Left hindlimb (tissue), 1 donor: Measurements from ENCODE around the gene DVL3.
"Not testable (repeated sequence)": the region's sequence is repeated elsewhere in the genome, so short reads cannot be mapped to it uniquely, and the experiment has no call there.

Source experiments
- DNase-seq: peaks from one replicate; pipeline ENCODE4 v3.0.0-alpha.2; 2018

Gene DVL3

DNA sequence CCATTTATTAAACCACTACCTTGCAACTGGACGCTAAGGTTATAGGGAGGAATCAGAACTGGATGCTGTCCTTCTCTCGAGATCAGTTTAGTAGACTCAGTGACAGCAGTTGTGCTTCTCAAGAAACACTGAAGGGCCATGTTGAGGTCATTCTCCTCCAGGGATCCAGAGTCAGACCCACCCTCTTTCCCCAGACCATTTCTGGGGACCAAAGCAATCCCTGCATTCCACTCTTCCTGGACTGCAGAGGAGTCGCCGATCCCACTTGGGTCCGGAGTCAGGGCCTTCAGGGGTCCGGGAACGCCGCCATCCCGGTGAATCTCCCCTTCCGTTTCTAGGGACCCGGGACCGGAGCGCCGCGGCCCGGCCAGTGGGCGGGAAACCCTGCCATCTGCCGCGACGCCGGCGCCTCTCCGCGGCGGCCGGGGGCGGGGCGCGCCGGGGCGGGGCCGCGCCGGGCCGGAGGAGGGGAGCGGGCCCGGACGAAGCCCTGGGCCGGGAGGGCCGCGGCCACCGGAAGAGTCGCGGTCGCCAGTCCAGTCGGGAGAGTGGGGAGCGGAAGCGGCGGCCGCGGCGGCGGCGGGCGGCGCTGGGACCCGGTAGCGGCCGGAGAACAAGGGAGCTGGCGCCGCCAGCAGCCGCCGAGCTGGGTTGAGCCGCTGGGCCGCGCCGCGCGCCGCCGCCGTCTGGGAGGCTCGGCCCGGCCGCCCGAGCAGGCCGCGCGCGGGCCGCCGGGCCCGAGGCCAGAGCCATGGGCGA is at the start of gene DVL3:
TSS of gene DVL3 (plus strand) at position 493 of the 759 bp plus-strand sequence. CDS start at position 752, 259 bp downstream.
- peak; percentile 81 for DNase-seq

- DNase-seq = no peak
Observed at GRCh38 chr3:184110316-184110725, 44.9 kb upstream of the DVL3 start.

- DNase-seq = no peak
Observed at GRCh38 chr3:184116017-184116416, 39.2 kb upstream of the DVL3 start.

GRCh38 chr3:184117636-184118035 is 37.5 kb upstream of the DVL3 start:
- DNase-seq = no peak

DNA sequence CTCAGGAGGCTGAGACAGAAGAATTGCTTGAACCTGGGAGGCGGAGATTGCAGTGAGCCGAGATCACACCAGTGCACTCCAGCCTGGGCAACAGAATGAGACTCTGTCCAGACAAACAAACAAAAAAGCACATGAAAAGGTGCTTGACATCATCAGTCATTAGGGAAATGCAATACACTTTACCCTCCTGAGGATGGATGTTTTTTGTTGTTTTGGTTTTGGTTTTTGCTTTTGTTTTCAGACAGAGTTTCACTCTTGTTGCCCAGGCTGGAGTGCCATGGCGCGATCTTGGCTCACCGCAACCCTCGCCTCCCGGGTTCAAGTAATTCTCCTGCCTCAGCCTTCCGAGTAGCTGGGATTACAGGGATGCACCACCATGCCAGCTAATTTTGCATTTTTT is 34.1 kb upstream of the DVL3 start:
- DNase-seq = not testable (repeated sequence)

DNA sequence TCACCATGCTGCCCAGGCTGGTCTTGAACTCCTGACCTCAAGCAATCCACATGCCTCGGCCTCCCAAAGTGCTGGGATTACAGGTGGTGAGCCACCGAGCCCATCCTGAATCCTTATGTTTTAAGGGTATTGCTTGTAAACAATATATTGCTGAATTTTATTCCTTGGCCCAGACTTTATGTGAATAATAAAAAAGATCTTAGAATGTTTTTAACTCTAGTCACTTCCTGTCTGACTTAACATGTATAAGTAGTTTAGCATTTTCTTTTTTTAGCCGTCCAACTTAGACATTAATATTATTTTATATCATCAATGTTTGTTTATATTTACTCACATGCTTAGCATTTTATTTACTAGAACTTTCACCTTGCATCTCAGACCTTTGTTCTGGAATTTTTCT is 29.2 kb upstream of the DVL3 start:
- DNase-seq = no peak

- no peak for DNase-seq
Observed at GRCh38 chr3:184129012-184129411, 26.2 kb upstream of the DVL3 start.

DNA sequence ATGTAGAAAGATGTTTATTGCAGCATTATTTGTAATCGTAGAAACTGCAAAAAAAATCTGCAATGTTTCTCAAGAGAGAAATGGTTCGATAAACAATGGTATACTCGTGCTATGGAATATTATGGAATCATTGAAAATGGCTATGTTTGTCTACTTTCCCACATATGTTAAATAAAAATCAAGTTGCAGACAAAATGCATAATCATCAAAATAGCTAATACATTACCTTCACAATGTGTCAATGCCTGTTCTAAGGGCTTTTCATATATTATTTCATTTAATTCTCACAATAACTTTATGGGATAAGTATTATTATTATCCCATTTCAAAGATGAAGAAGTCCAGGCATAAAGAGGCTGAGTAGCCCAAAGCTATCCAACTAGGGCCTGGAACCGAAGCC is 22.2 kb upstream of the DVL3 start:
- no peak for DNase-seq

DNA sequence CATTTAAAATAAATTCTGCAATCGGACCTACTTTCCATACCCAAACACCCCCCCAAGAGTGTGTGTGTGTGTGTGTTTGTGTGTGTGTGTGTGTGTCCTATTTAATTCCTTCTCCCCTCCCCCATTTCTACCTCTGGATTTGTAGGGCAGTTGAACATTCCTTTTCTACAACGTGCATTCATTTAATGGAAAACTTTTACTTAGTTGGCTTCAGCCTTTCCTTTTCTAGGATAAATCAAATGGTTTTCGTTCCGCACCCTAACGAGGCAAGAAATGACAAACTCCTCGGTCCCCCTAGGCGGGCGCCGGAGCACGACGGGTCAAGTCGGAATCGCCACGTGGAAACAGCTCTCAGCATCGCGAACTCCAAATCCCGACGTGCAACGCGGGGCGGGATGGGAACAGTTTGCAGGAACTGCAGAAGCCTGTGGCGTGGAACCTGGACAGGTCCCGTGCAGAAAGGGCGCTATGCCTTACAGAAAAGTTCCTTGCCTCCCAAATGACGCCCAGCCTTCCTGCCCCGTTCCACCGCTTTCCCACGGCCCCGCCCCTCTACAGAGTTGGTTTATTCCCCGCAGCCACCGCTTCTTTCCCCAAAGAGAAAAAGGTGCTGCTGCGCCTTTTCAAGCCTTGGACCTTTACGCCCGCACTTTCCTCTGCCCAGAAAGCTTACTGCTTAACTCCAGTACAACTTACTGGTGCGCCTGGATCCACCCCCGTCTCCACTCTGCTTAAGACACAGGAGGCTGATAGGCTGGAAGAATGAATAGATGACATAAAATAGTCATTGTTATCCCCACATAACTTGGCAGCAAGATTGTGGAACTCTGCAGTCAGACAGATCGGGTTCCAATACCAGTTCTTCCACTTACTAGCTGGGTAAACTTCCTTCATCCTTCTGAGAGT is 21.1 kb upstream of the DVL3 start:
- DNase-seq = peak; percentile 91

DNA sequence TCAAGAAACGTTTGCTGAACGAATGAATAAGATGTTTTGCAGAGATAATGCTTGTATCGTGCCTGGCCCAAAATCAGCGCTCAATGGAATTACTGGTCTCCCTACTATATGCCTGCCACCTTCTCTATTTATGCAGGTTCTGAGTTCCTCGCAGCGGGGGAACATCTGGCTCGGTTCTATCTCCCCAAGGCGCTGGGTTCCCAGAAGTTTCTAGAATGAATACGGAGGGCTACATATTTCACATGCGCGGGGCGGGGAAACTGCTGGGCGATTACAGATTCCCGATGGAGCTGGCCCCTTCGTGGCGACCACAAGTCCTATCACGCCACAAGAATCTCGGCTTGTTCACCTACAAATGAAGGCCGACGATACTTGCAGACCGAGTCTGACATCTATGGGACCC is 20.4 kb upstream of the DVL3 start:
- no peak for DNase-seq

DNA sequence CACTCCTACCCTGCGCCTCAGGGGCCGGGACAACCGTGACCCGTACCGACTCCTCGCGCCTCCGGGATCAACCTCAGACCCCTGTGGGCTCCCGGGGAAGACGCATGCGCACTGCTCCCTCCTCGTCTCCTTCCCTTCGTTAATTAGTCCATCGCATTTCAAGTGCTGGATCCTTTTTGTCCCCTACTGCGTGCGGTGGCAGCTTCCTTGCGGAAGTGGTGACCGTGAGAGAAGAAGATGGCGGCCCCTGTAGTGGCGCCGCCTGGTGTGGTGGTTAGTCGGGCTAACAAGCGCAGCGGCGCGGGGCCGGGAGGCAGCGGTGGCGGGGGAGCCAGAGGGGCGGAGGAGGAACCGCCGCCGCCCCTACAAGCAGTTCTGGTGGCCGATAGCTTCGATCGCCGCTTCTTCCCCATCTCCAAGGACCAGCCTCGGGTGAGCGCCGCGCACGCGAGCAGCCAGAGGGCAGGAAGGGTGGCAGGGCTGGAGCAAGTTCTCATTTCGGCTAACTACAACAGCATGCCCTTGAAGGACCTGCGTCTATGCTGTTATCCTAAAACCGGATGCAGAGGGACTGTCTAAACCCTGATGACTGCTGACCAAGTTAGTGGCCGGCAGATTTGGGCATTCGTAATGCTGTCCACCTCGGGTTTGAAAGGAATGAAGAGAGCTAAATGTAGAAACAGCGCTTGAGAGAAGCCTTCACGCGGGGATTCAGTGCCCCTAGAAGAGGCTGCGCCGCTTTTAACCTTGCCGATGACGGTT is 19.8 kb upstream of the DVL3 start, which contains the start of gene EIF2B5:
TSS of gene EIF2B5 (plus strand) at position 210 of the 762 bp plus-strand sequence. CDS start at position 238, 28 bp downstream.
- peak; percentile 95 for DNase-seq

DNA sequence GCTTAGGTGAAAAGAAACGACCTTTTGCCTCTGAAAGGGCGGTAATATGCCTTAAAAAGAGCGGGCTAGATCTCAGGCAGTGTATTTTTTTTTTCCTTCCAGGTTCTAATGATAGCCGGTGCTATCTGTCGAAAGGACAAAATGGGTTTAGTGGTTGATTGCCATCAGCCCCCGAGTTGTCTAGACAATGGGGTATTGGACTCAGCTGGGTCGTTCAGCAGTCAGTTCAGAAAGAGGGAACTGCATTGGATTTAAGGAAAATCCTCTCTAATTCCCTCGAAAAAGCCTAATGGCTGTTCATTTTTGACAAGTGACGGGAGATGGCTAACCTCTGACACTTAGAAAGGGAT is 19.3 kb upstream of the DVL3 start:
- no peak for DNase-seq

DNA sequence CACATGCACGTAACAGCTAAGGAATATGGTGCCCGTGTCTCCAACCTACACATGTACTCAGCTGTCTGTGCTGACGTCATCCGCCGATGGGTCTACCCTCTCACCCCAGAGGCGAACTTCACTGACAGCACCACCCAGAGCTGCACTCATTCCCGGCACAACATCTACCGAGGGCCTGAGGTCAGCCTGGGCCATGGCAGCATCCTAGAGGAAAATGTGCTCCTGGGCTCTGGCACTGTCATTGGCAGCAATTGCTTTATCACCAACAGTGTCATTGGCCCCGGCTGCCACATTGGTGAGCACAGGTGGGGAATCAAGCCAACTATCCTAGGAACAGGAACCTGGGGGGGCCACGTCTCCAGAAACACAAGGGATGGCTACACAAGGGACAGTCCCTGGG is 14.7 kb upstream of the DVL3 start:
- DNase-seq = no peak

- no peak for DNase-seq
Observed at GRCh38 chr3:184142199-184142598, 13.0 kb upstream of the DVL3 start.

- DNase-seq = no peak
Observed at GRCh38 chr3:184143327-184143726, 11.8 kb upstream of the DVL3 start.

DNA sequence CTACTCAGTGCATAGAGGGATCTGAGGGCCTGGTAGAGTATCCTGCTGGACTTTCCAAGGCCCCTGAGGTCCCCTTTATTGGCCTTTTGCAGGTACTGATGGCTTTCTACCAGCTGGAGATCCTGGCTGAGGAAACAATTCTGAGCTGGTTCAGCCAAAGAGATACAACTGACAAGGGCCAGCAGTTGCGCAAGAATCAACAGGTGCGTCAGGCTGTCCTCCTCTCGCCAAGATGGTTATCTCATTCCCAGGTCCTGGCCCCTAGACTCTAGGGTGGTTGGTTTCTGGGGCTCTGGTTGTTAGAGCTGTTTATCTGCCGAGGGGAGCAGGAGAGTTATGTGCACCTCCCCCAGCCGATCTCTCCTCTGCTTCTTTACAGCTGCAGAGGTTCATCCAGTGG is 10.7 kb upstream of the DVL3 start:
- DNase-seq = no peak

GRCh38 chr3:184145111-184145524 is 10.1 kb upstream of the DVL3 start:
- DNase-seq = peak; percentile 62

- no peak for DNase-seq
Observed at GRCh38 chr3:184145751-184146270, 9.4 kb upstream of the DVL3 start.

DNA sequence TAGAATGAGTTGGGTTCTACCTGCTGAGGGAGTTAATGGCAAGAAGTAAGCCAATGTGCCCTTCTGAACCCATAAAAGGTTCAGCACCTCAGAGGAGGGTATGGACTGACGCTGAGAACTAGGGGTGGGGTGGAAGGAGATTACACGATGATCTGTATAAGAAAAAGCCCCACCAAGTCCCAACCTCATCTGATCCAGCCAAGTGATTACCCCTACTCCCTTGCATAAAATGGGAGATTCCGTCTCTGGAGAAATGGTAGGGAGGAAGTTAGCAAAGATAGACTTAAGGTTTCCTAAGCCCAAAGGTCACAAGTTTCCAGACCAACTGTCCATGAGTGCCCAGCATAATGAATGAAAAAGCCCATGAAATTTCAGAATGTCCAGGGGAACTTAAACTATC is 7.1 kb upstream of the DVL3 start:
- DNase-seq = no peak

- DNase-seq = no peak
Observed at GRCh38 chr3:184149123-184149522, 6.1 kb upstream of the DVL3 start.

DNA sequence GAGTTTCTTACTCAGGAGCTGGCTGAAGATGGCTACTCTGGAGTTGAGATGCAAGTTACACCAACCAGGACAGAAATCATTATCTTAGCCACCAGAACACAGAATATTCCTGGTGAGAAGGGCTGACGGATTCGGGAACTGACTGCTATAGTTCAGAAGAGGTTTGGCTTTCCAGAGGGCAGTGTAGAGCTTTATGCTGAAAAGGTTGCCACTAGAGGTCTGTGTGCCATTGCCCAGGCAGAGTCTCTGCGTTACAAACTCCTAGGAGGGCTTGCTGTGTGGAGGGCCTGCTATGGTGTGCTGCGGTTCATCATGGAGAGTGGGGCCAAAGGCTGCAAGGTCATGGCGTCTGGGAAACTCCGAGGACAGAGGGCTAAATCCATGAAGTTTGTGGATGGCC is 5.4 kb upstream of the DVL3 start:
- not testable (repeated sequence) for DNase-seq

GRCh38 chr3:184155644-184156521 is 706 bp downstream of the DVL3 start:
- DNase-seq = no peak
